ENCODE measurements around the gene ARL6IP4.

DNA sequence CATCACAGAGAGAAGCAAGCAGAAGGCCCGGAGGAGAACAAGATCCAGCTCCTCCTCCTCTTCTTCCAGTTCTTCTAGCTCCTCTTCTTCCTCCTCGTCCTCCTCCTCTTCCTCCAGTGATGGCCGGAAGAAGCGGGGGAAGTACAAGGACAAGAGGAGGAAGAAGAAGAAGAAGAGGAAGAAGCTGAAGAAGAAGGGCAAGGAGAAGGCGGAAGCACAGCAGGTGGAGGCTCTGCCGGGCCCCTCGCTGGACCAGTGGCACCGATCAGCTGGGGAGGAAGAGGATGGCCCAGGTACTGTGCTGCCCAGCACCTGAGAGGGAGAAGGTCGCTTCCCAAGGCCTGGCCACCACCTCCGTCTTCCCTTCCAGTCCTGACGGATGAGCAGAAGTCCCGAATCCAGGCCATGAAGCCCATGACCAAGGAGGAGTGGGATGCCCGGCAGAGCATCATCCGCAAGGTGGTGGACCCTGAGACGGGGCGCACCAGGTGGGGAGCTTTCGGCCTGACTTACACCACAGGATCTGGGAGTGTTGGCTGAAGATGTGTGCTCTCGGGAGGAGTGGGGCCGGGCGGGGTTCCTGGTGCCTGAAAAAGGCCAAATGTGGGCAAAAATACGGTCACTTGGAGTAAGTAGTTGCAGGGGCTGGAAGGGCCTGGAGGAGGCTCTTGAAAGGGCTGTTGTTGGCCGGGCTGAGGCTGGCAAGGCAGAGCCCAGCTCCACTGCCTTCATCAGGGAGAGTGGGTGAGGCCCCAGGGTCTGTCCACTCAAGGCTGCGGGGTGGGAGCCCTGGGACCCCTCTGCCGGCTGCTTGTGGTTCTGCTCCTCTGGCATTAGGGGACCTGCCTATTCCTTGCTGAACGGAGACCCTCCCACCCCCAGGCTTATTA, 1.4 kb downstream of the ARL6IP4 start:
- TF ChIP-seq, protein P1, sequence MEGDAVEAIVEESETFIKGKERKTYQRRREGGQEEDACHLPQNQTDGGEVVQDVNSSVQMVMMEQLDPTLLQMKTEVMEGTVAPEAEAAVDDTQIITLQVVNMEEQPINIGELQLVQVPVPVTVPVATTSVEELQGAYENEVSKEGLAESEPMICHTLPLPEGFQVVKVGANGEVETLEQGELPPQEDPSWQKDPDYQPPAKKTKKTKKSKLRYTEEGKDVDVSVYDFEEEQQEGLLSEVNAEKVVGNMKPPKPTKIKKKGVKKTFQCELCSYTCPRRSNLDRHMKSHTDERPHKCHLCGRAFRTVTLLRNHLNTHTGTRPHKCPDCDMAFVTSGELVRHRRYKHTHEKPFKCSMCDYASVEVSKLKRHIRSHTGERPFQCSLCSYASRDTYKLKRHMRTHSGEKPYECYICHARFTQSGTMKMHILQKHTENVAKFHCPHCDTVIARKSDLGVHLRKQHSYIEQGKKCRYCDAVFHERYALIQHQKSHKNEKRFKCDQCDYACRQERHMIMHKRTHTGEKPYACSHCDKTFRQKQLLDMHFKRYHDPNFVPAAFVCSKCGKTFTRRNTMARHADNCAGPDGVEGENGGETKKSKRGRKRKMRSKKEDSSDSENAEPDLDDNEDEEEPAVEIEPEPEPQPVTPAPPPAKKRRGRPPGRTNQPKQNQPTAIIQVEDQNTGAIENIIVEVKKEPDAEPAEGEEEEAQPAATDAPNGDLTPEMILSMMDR (conservative IDR thresholded peaks at IDR 0.05; ENCODE audit: low read depth, low read length), result no peak
- no peak for TF ChIP-seq EZH2 (IDR thresholded peaks at IDR 0.05; ENCODE audit: borderline replicate concordance, low read depth, low read length, poor library complexity, severe bottlenecking)

Data from A673 (cell line).